Heart right ventricle (tissue), 16 donors: ENCODE results near the gene RRAD. TPM values are rescaled to one million over a fixed set of nuclear protein-coding genes. Genes with fewer than 3 reads are reported as not detected.

Experiments
- ATAC-seq, 8 donors: fragments of 200-7000 bp; cut with Tn5 transposase; one replicate each; pipeline ENCODE4 v1.9.1; 2020; ENCODE audit warnings: mild to moderate bottlenecking in 8 of 8, moderate library complexity in 8 of 8, moderate number of reproducible peaks in 1 of 8
- DNase-seq, 2 donors: peaks; one replicate each; pipeline ENCODE4 v3.0.0-alpha.2; 2020
- H3K27ac ChIP-seq, 10 donors: fragments of 200-600 bp; sonication (generic) in 2 of 10; one replicate each; pipeline versions ENCODE4 v1.5.0 to v1.8.0; 2020 to 2022; ENCODE audit warnings: mild to moderate bottlenecking in 3 of 10
- H3K27me3 ChIP-seq, 7 donors: fragments of 200-600 bp; one replicate each; pipeline ENCODE4 v1.8.0; 2021 to 2022; ENCODE audit warnings: mild to moderate bottlenecking in 2 of 7
- H3K36me3 ChIP-seq, 9 donors: fragments of 200-600 bp; sonication (generic) in 1 of 9; one replicate each; pipeline versions ENCODE4 v1.5.0 to v1.8.0; 2020 to 2022; ENCODE audit warnings: mild to moderate bottlenecking in 2 of 9
- H3K4me1 ChIP-seq, 9 donors: fragments of 200-600 bp; sonication (generic) in 1 of 9; one replicate each; pipeline versions ENCODE4 v1.5.0 to v1.8.0; 2020 to 2022; ENCODE audit warnings: mild to moderate bottlenecking in 4 of 9
- H3K4me3 ChIP-seq, 10 donors: fragments of 200-600 bp; sonication (generic) in 2 of 10; one replicate each; pipeline versions ENCODE4 v1.5.0 to v1.8.0; 2020 to 2022; ENCODE audit warnings: mild to moderate bottlenecking in 7 of 10, moderate library complexity in 2 of 10
- H3K9me3 ChIP-seq, 11 donors: fragments of 200-600 bp in 10 of 11; sonication (generic) in 2 of 11; one replicate each; pipeline versions ENCODE4 v1.5.0 to v1.8.0; 2013 to 2022; ENCODE audit warnings: mild to moderate bottlenecking in 2 of 11, control low read depth in 1 of 11, moderate library complexity in 1 of 11
- WGBS, 2 donors: extraction: QIAGEN DNeasy Blood & Tissue Kit; methylation state at CpG; one replicate each; pipeline ENCODE4 v1.1.7; 2013; ENCODE audit warnings: inconsistent platforms in 1 of 2; 5-methylcytosine and 5-hydroxymethylcytosine counted together
- intact Hi-C, 10 donors: fragments of 100-400 bp; cut with DNase I; formaldehyde crosslinking; loops; one replicate each; pipeline versions ENCODE4 v1.11.1 to v1.14.2; 2022
- polyA plus RNA-seq, 2 donors: library from polyadenylated mRNA; stranded (reverse); fragments of 200-250 nt; gene quantifications; one replicate each; pipeline ENCODE4 v1.2.3, GENCODE V29; 2013
- total RNA-seq, 10 donors: library from RNA; stranded (reverse); fragmentation: NEBNext Ultra II Directional in 3 of 10; extraction: Animal tissue kit (Norgen Biotek cat#: 25700) in 3 of 10; gene quantifications; one replicate each; pipeline versions ENCODE4 v1.2.1 to v1.2.4, GENCODE V29; 2021 to 2023
- TF ChIP-seq, protein P1 (sequence below), 9 donors: fragments of 200-600 bp; sonication (generic) in 2 of 9; IDR thresholded peaks; one replicate each; pipeline versions ENCODE4 v1.5.0 to v1.8.0; 2021 to 2022; ENCODE audit warnings: antibody characterized with exemption in 9 of 9, mild to moderate bottlenecking in 5 of 9, moderate library complexity in 1 of 9
- donor health status: Arrhythmogenic right ventricular cardiomyopathy.
- donor health status: ischemic (EF 13 %, LVEDD 7.1; RV severe dilation, severe dysfunction).
- donor health status: healthy with polysubstance abuse.
- donor health status: DM: no; HTN: yes; CAD: no.
- donor health status: DM: no; HTN: no; CAD: no.
- donor health status: ischemic (EF 25% LVEDD 6.9; RV normal size, moderate dysfunction).
- donor health status: ischemic (EF 25% LVEDD 5.7; RV mildly dilated, moderate dysfunction).
- donor health status: healthy.
- donor health status: DM: yes; HTN: yes; CAD: no.
- donor health status: Ischemic cardiomyopathy.
- donor health status: ischemic (EF 35%, LVEDD 5.7; RV mildly dilated, moderate dysfunction).
- donor health status: nonischemic (EF 11% LVEDD 7.7; RV severe dilation, severe dysfunction).
- donor health status: DM: yes; HTN: yes; CAD: no.
- donor health status: PGD.
- donor health status: ischemic (EF 29% LVEDD 5.4; RV normal size, mild dysfunction).
- donor health status: nonischemic (EF 23%, LVEDD 6.1; RV moderate dilation, normal function).

The RRAD gene
- total and polyA plus RNA-seq, 12 donors, result 48.4 to 1,227 (median 122) TPM

DNA sequence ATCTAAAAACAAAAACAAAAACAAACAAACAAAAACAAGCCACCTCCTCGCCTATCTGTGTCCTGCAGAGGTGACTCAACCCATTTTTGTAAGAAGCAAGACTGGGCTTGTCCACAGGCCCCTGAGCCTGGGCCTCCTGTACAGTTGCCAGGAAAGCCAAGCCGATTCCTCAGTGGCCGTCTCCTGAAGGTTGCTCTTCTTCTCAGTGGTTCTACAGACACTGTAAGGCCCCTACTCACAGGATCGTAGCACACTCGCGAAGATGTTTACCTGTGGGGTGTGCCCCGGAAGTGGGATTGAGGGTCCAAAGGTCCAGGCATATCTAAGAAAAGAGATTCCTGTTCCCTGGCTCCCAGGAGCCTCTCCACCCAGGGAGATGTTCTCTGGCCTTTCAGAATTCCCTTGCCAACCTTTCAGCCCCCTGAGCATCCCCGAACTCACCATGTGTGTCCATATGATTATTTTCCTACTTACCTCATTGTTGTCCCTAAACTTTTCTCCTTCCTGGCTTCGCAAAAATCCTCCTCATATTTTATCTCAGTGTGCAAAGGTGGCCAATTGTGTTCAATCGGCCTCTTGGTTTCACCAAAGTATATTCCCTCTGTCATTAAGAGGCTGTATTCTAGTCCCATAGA is 28.2 kb upstream of the RRAD start:
- Histone ChIP-seq H3K4me1 (peaks cover 0 to 10% (median 8%) of the 10 kb centered on the region in 9 donors), H3K9me3 (peaks cover 0 to 6% (median 0%) of the 10 kb centered on the region in 11 donors), H3K36me3 (no peaks in the 10 kb centered on the region), H3K27ac (no peak overlapping the region), H3K27me3 (peaks cover 0 to 52% (median 16%) of the 10 kb centered on the region in 7 donors), H3K4me3 (no peak overlapping the region)
- intact Hi-C loops, result loop anchor here in 3 of 10 donors (2.0 to 10.0 kb wide), 3 partner anchors 59 to 231 kb away; partner anchors contain the start of gene MATCAP1 (in 1 of the 3)
- DNase-seq (no peak), ATAC-seq (no peak)
- WGBS, 2 donors, result 77 to 81% methylated on average over 10 of the region's 10 CpGs
- TF ChIP-seq, protein P1, sequence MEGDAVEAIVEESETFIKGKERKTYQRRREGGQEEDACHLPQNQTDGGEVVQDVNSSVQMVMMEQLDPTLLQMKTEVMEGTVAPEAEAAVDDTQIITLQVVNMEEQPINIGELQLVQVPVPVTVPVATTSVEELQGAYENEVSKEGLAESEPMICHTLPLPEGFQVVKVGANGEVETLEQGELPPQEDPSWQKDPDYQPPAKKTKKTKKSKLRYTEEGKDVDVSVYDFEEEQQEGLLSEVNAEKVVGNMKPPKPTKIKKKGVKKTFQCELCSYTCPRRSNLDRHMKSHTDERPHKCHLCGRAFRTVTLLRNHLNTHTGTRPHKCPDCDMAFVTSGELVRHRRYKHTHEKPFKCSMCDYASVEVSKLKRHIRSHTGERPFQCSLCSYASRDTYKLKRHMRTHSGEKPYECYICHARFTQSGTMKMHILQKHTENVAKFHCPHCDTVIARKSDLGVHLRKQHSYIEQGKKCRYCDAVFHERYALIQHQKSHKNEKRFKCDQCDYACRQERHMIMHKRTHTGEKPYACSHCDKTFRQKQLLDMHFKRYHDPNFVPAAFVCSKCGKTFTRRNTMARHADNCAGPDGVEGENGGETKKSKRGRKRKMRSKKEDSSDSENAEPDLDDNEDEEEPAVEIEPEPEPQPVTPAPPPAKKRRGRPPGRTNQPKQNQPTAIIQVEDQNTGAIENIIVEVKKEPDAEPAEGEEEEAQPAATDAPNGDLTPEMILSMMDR (IDR thresholded peaks at IDR 0.05), result no peak

DNA sequence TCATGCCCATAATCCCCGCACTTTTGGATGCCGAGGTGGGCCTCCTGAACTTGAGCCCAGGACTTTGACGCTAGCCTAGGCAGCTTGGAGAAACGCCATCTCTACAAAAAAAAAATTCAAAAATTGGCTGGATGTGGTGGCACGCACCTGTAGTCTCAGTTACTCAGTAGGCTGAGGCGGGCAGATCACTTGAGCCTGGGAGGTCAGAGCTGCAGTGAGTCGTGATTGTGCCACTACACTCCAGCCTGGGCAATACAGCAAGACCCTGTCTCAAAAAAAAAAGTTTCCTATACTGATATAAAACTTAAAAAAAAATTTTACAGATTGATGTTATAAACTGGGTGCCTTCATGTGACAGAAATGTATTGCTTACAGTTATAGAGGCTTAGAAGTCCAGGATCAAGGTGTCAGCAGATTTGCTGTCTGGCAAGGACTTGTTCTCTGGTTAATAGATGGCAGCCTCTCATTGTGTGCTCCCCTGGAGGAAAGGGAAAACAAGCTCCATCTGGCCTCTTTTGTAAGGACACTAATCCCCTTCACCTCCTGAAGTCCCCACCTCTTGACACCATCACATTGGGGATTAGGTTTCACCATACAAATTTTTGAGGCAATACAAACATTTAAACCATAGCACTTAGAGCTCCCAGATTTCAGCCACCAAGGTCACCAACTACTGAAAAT is 27.2 kb upstream of the RRAD start:
- H3K27me3 ChIP-seq, result peaks cover 0 to 58% (median 17%) of the 10 kb centered on the region in 7 donors
- H3K4me3 ChIP-seq, result no peak overlapping the region
- TF ChIP-seq, protein P1 (IDR thresholded peaks at IDR 0.05), result no peak
- intact Hi-C loops, result loop anchor here in 2 of 10 donors (10.0 kb wide), 2 partner anchors 58 to 232 kb away; partner anchors contain the start of gene MATCAP1 (in 1 of the 2)
- peaks cover 0 to 6% (median 0%) of the 10 kb centered on the region in 11 donors for H3K9me3 ChIP-seq
- no peak overlapping the region for H3K27ac ChIP-seq
- DNase-seq (no peak), ATAC-seq (no peak)
- WGBS, 2 donors, result 84 to 87% methylated on average over 7 of the region's 7 CpGs
- H3K36me3 ChIP-seq, result no peaks in the 10 kb centered on the region
- H3K4me1 ChIP-seq, result peaks cover 0 to 17% (median 14%) of the 10 kb centered on the region in 9 donors

DNA sequence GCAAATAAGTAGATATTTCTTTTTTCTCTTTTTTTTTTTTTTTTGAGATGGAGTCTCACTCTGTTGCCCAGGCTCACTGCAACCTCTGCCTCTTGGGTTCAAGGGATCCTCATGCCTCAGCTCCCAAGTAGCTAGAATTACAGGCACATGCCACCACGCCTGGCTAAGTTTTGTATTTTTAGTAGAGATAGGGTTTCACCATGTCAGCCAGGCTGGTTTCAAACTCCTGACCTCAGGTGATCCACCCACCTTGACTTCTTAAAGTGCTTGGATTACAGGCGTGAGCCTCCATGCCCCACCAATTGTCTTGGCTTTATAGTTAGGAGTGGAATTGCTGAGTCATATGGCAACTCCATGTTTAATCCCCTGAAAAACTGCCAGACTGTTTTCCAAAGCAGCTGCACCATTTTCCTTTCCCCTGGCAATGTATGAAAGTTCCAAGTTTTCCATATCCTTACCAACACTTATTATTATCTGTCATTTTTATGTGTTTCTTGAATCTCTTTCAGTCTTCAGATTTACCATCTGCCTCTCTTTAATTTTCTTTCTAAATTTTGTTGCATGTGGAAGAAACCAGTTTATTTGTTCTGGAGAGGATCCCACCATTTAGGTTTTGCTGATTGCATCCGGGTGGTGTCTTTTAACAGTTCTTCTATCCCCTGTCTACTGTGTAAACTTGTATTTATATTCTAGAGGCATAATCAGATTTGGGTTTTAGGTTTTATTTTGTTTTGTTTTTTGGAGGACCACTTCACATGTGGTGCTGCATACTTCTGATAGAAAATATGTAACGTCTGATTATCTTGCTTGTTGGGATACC is 25.8 kb upstream of the RRAD start:
- H3K4me1 ChIP-seq, result peaks cover 0 to 26% (median 16%) of the 10 kb centered on the region in 9 donors

More for the DNA sequence above, 25.8 kb upstream of the RRAD start:
- H3K27ac ChIP-seq, result no peak overlapping the region
- H3K36me3 ChIP-seq, result no peaks in the 10 kb centered on the region
- peaks cover 0 to 6% (median 0%) of the 10 kb centered on the region in 11 donors for H3K9me3 ChIP-seq
- H3K4me3 ChIP-seq, result no peak overlapping the region
- 81 to 82% methylated on average over 4 of the region's 4 CpGs for WGBS, 2 donors
- H3K27me3 ChIP-seq, result peaks cover 0 to 58% (median 17%) of the 10 kb centered on the region in 7 donors
- intact Hi-C loops, result loop anchor here in 2 of 10 donors (10.0 kb wide), 2 partner anchors 56 to 234 kb away; partner anchors contain the start of gene MATCAP1 (in 1 of the 2)
- TF ChIP-seq, protein P1 (IDR thresholded peaks at IDR 0.05), result no peak
- DNase-seq, result no peak
- ATAC-seq, result no peak
